NCI-H2029 (cell line): ENCODE data around the gene GNRHR.
A peak's percentile ranks its signal among the peaks of the same experiment; 100 is the strongest.
"Not testable (repeated sequence)": the region's sequence is repeated elsewhere in the genome, so short reads cannot be mapped to it uniquely, and the experiment has no call there.

ENCODE experiments used
- DNase-seq: peaks from one replicate; lab custom pipeline; 2025; lab: John Stamatoyannopoulos, UW

GNRHR gene

GRCh38 chr4:67727124-67727850 is 26.9 kb downstream of the GNRHR start:
- DNase-seq = no peak

GRCh38 chr4:67725981-67726380 is 28.2 kb downstream of the GNRHR start:
- no peak for DNase-seq

- no peak for DNase-seq
Measured at GRCh38 chr4:67725132-67725531, 29.1 kb downstream of the GNRHR start.

- no peak for DNase-seq
Measured at GRCh38 chr4:67723949-67724348, 30.2 kb downstream of the GNRHR start.

GRCh38 chr4:67723341-67723740 is 30.8 kb downstream of the GNRHR start:
- DNase-seq = no peak

- DNase-seq = no peak
Measured at GRCh38 chr4:67721770-67722597, 32.2 kb downstream of the GNRHR start.

- DNase-seq = no peak
Measured at GRCh38 chr4:67721315-67721769, 32.8 kb downstream of the GNRHR start.

- DNase-seq = no peak
Measured at GRCh38 chr4:67719953-67720617, 34.1 kb downstream of the GNRHR start.

GRCh38 chr4:67718848-67719247 is 35.3 kb downstream of the GNRHR start:
- DNase-seq = no peak

GRCh38 chr4:67717586-67717985 is 36.6 kb downstream of the GNRHR start:
- DNase-seq = no peak

- DNase-seq = no peak
Measured at GRCh38 chr4:67714955-67715354, 39.2 kb downstream of the GNRHR start.

GRCh38 chr4:67714248-67714583 is 40.0 kb downstream of the GNRHR start:
- no peak for DNase-seq

GRCh38 chr4:67713529-67714247 is 40.5 kb downstream of the GNRHR start:
- no peak for DNase-seq

GRCh38 chr4:67712650-67713528 is 41.3 kb downstream of the GNRHR start:
- no peak for DNase-seq

- DNase-seq = no peak
Measured at GRCh38 chr4:67712000-67712625, 42.1 kb downstream of the GNRHR start.

- DNase-seq = not testable (repeated sequence)
Measured at GRCh38 chr4:67706682-67707081, 47.5 kb downstream of the GNRHR start.

- DNase-seq = no peak
Measured at GRCh38 chr4:67704843-67705242, 49.3 kb downstream of the GNRHR start.

- DNase-seq = no peak
Measured at GRCh38 chr4:67702166-67702565, 52.0 kb downstream of the GNRHR start.

- no peak for DNase-seq
Measured at GRCh38 chr4:67701517-67701850, 52.7 kb downstream of the GNRHR start.

- DNase-seq = peak; percentile 96
Measured at GRCh38 chr4:67700738-67701516, 53.3 kb downstream of the GNRHR start, which contains the start of gene UBA6. UBA6 (minus strand) TSS chr4:67701155; CDS start chr4:67701119, 36 bp downstream.
